Tibial nerve (tissue), 4 donors: ENCODE results near the gene ITCH. TPM values are rescaled to one million over a fixed set of nuclear protein-coding genes. Genes with fewer than 3 reads are reported as not detected.
"Not testable (repeated sequence)": the region's sequence is repeated elsewhere in the genome, so short reads cannot be mapped to it uniquely, and the experiment has no call there.

Experiments used
- DNase-seq, 2 donors: peaks; one replicate each; pipeline ENCODE4 v3.0.0-alpha.2; 2019; ENCODE audit warnings: low spot score in 2 of 2
- H3K27ac ChIP-seq, 4 donors: fragments of 200-600 bp; sonication (generic) in 3 of 4; one replicate each; pipeline ENCODE4 v1.5.1; 2017 to 2019; ENCODE audit warnings: mild to moderate bottlenecking in 1 of 4
- H3K27me3 ChIP-seq, 2 donors: fragments of 200-600 bp; sonication (generic) in 1 of 2; one replicate each; pipeline versions ENCODE4 v1.5.1 to v1.6.0; 2017 to 2019
- H3K36me3 ChIP-seq, 3 donors: fragments of 200-600 bp; sonication (generic); one replicate each; pipeline ENCODE4 v1.5.1; 2018 to 2019
- H3K4me1 ChIP-seq, 4 donors: fragments of 200-600 bp; sonication (generic) in 3 of 4; one replicate each; pipeline ENCODE4 v1.5.1; 2017 to 2019
- H3K4me3 ChIP-seq, 4 donors: fragments of 200-600 bp; sonication (generic) in 3 of 4; one replicate each; pipeline ENCODE4 v1.5.1; 2017 to 2019; ENCODE audit warnings: mild to moderate bottlenecking in 1 of 4, moderate library complexity in 1 of 4
- H3K9me3 ChIP-seq, 4 donors: fragments of 200-600 bp; sonication (generic) in 3 of 4; one replicate each; pipeline ENCODE4 v1.5.1; 2017 to 2019
- CTCF ChIP-seq, 5 experiments: fragments of 200-600 bp in 3 of 5; fragments of 450-650 bp in 2 of 5; sonication (generic) in 3 of 5; IDR thresholded peaks; one replicate each; pipeline ENCODE4 v1.5.1; 2016 to 2019; ENCODE audit warnings: antibody characterized with exemption in 5 of 5, mild to moderate bottlenecking in 3 of 5, moderate library complexity in 2 of 5
- EP300 ChIP-seq, 2 donors: sonication (generic); formaldehyde crosslinking; IDR thresholded peaks; one replicate each; pipeline ENCODE4 v1.6.1; 2017; ENCODE audit warnings: antibody characterized with exemption in 2 of 2, mild to moderate bottlenecking in 1 of 2
- POLR2A ChIP-seq, 2 donors: fragments of 450-650 bp; IDR thresholded peaks; one replicate each; pipeline ENCODE4 v1.6.1; 2017; ENCODE audit warnings: antibody characterized with exemption in 2 of 2, mild to moderate bottlenecking in 2 of 2, moderate library complexity in 2 of 2
- WGBS, 2 donors: methylation state at CpG; one replicate each; pipeline ENCODE4 v1.1.5; 2018; 5-methylcytosine and 5-hydroxymethylcytosine counted together
- total RNA-seq, 4 donors: library from RNA; depleted of rRNA; stranded (reverse); fragments of >200 nt; gene quantifications; one replicate each; pipeline ENCODE4 v1.1.0, GENCODE V29; 2016

Gene ITCH
- total RNA-seq, 4 donors from 2014 or later, result 48.4 to 85.4 (median 62.8) TPM

DNA sequence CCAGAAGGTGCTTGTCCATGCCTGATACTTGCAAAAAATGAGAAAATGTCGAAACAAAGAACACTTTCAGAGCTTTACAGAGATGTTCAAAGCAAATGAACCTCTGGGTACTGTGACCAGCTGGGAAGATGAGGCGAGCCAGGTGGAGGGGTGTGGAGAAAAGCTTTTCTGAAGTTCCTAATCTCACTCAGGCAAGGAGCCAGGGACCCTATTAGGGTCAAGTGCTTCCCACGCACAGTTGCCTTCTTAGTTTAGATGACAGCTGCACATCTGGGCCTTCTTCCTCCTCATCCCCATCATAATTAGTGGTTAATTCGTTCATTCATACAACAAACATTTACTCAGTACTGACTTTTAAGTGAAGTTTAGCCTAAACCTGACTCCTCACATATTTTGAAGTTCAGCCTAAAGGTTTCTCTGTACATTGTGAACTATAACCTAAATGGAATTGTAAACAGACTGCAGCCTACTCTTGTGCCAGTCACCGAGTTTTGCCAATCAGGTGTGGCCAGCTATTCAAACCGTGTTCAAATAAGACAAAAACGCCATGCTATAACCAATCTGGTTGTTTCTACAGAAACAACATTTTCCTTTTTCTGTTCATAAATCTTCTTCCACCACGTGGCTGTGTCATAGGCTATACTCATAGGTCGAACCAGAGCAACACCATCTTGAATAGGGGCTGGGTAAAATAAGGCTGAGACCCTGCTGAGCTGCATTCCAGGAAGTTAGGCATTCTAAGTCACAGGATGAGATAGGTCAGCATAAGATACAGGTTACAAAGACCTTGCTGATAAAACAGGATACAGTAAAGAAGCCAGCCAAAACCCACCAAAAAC is 40.6 kb upstream of the ITCH start:
- Histone ChIP-seq H3K36me3 (no peaks in the 10 kb centered on the region), H3K27ac (no peak overlapping the region), H3K4me1 (peaks cover 0 to 6% (median 2%) of the 10 kb centered on the region in 4 donors), H3K27me3 (no peaks in the 10 kb centered on the region), H3K9me3 (no peaks in the 10 kb centered on the region), H3K4me3 (no peak overlapping the region)
- WGBS, 2 donors, result 47 to 56% methylated on average over 9 of the region's 9 CpGs
- DNase-seq, result no peak
- TF ChIP-seq CTCF (IDR thresholded peaks at IDR 0.05), result no peak
- TF ChIP-seq EP300 (IDR thresholded peaks at IDR 0.05), result no peak
- no peak for TF ChIP-seq POLR2A (IDR thresholded peaks at IDR 0.05)

DNA sequence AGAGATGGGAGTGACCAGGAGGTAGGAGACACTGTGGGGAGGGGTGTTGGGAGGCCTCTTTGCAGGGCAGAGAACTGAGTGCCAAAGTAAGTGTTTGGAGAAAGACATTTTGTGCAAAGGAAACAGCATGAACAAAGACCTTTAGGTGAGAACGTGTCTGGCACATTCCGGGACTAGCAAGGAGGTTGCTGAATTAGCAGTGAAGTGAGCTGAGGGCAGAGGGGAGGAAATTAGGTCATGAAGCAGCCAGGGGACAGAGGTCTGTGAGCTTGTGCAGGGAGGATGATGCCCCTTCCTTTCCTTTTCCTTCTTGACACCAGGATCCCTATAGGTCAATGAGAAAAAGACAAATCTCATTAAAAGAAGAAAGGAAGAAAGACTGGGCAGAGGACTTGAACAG is 38.5 kb upstream of the ITCH start:
- TF ChIP-seq CTCF (IDR thresholded peaks at IDR 0.05) (no peak), EP300 (IDR thresholded peaks at IDR 0.05) (no peak), POLR2A (IDR thresholded peaks at IDR 0.05) (no peak)
- Histone ChIP-seq H3K36me3 (no peaks in the 10 kb centered on the region), H3K4me1 (peaks cover 0 to 6% (median 2%) of the 10 kb centered on the region in 4 donors), H3K4me3 (no peak overlapping the region), H3K9me3 (no peaks in the 10 kb centered on the region), H3K27ac (no peak overlapping the region), H3K27me3 (no peaks in the 10 kb centered on the region)
- WGBS, 2 donors, result 35% methylated on average over 2 of the region's 2 CpGs
- DNase-seq, result no peak

- not testable (repeated sequence) for H3K4me3 ChIP-seq, DNase-seq, H3K27me3 ChIP-seq, H3K27ac ChIP-seq, H3K36me3 ChIP-seq, H3K9me3 ChIP-seq
- peaks cover 0 to 18% (median 6%) of the 10 kb centered on the region in 4 donors for H3K4me1 ChIP-seq
- 93 to 94% methylated on average over 4 of the region's 4 CpGs for WGBS, 2 donors
Observed at GRCh38 chr20:34328207-34328606, 34.9 kb upstream of the ITCH start.

- WGBS, 2 donors, result 81% methylated on average over 9 of the region's 9 CpGs
- Histone ChIP-seq H3K36me3 (no peaks in the 10 kb centered on the region), H3K4me3 (no peak overlapping the region), H3K4me1 (peaks cover 0 to 22% (median 11%) of the 10 kb centered on the region in 4 donors), H3K9me3 (no peaks in the 10 kb centered on the region), H3K27ac (no peak overlapping the region), H3K27me3 (no peaks in the 10 kb centered on the region)
- DNase-seq, result no peak
- TF ChIP-seq CTCF (IDR thresholded peaks at IDR 0.05) (no peak), POLR2A (IDR thresholded peaks at IDR 0.05) (no peak), EP300 (IDR thresholded peaks at IDR 0.05) (no peak)
Observed at GRCh38 chr20:34328928-34329677, 34.0 kb upstream of the ITCH start.

GRCh38 chr20:34330861-34331544 is 32.1 kb upstream of the ITCH start:
- not testable (repeated sequence) for H3K4me3 ChIP-seq, H3K36me3 ChIP-seq, H3K27me3 ChIP-seq, DNase-seq, H3K9me3 ChIP-seq, H3K27ac ChIP-seq
- 80 to 89% methylated on average over 15 of the region's 15 CpGs for WGBS, 2 donors
- H3K4me1 ChIP-seq, result peaks cover 0 to 25% (median 13%) of the 10 kb centered on the region in 4 donors
